IPS-20b (cell line): ENCODE data around the gene TDRD7.

Experiments
- H3K27ac ChIP-seq: one replicate; pipeline ENCODE4 v1.5.1; 2013; ENCODE audit warnings: low read length
- H3K27me3 ChIP-seq: 2 replicates; pipeline ENCODE4 v1.6.1; 2013; ENCODE audit warnings: mild to moderate bottlenecking, low read length, inconsistent platforms; ENCODE audit not compliant: insufficient read depth
- H3K36me3 ChIP-seq: 2 replicates; pipeline ENCODE4 v1.6.1; 2013; ENCODE audit warnings: low read depth, mild to moderate bottlenecking, inconsistent platforms, low read length, moderate library complexity; ENCODE audit not compliant: insufficient read depth
- H3K4me1 ChIP-seq: 2 replicates; pipeline ENCODE4 v1.6.1; 2013; ENCODE audit warnings: mild to moderate bottlenecking, control low read depth, inconsistent platforms, low read length, moderate library complexity; ENCODE audit not compliant: insufficient read depth
- H3K4me3 ChIP-seq: 2 replicates; pipeline ENCODE4 v1.5.1; 2013; ENCODE audit warnings: mild to moderate bottlenecking, low read length, inconsistent platforms
- H3K9ac ChIP-seq: 2 replicates; pipeline ENCODE4 v1.6.1; 2013; ENCODE audit warnings: low read depth, mild to moderate bottlenecking, inconsistent platforms, low read length, moderate library complexity
- H3K9me3 ChIP-seq: 2 replicates; pipeline ENCODE4 v1.6.1; 2013; ENCODE audit warnings: mild to moderate bottlenecking, low read depth, low read length, inconsistent platforms; ENCODE audit not compliant: insufficient read depth

The TDRD7 gene

GRCh38 chr9:97372580-97372979, 39.3 kb upstream of the TDRD7 start:
- Histone ChIP-seq H3K9me3 (peaks cover 12% of the 10 kb centered on the region), H3K27ac (no peak overlapping the region), H3K36me3 (no peaks in the 10 kb centered on the region), H3K27me3 (no peaks in the 10 kb centered on the region), H3K9ac (no peak overlapping the region; the same call in 1 of the 2 replicates), H3K4me3 (no peak overlapping the region), H3K4me1 (no peaks in the 10 kb centered on the region)

- no peaks in the 10 kb centered on the region for H3K36me3 ChIP-seq
- H3K27ac ChIP-seq = no peak overlapping the region
- H3K4me1 ChIP-seq = no peaks in the 10 kb centered on the region
- no peak overlapping the region for H3K9ac ChIP-seq
- peaks cover 9% of the 10 kb centered on the region for H3K9me3 ChIP-seq
- H3K27me3 ChIP-seq = no peaks in the 10 kb centered on the region
- no peak overlapping the region for H3K4me3 ChIP-seq
Observed at GRCh38 chr9:97373331-97373730, 38.6 kb upstream of the TDRD7 start.

GRCh38 chr9:97374811-97375210, 37.1 kb upstream of the TDRD7 start:
- H3K4me1 ChIP-seq = no peaks in the 10 kb centered on the region
- no peak overlapping the region for H3K4me3 ChIP-seq
- H3K36me3 ChIP-seq = no peaks in the 10 kb centered on the region
- H3K27me3 ChIP-seq = no peaks in the 10 kb centered on the region
- H3K27ac ChIP-seq = no peak overlapping the region
- H3K9me3 ChIP-seq = no peaks in the 10 kb centered on the region
- H3K9ac ChIP-seq = no peak overlapping the region

- Histone ChIP-seq H3K9me3 (no peaks in the 10 kb centered on the region), H3K36me3 (no peaks in the 10 kb centered on the region), H3K4me3 (no peak overlapping the region), H3K27me3 (no peaks in the 10 kb centered on the region), H3K27ac (no peak overlapping the region), H3K9ac (no peak overlapping the region), H3K4me1 (no peaks in the 10 kb centered on the region)
Observed at GRCh38 chr9:97376902-97377301, 35.0 kb upstream of the TDRD7 start.

GRCh38 chr9:97382099-97382718, 29.7 kb upstream of the TDRD7 start:
- no peaks in the 10 kb centered on the region for H3K36me3 ChIP-seq
- H3K27ac ChIP-seq = no peak overlapping the region
- no peaks in the 10 kb centered on the region for H3K4me1 ChIP-seq
- no peaks in the 10 kb centered on the region for H3K9me3 ChIP-seq
- no peak overlapping the region for H3K4me3 ChIP-seq
- H3K27me3 ChIP-seq = peaks cover 3% of the 10 kb centered on the region; the same call in 1 of the 2 replicates
- no peak overlapping the region for H3K9ac ChIP-seq

GRCh38 chr9:97384406-97385262, 27.3 kb upstream of the TDRD7 start:
- Histone ChIP-seq H3K4me1 (peaks cover 7% of the 10 kb centered on the region; the same call in 1 of the 2 replicates), H3K4me3 (no peak overlapping the region), H3K27me3 (peaks cover 14% of the 10 kb centered on the region), H3K9me3 (no peaks in the 10 kb centered on the region), H3K27ac (no peak overlapping the region), H3K36me3 (no peaks in the 10 kb centered on the region), H3K9ac (no peak overlapping the region)

- Histone ChIP-seq H3K27ac (no peak overlapping the region), H3K4me1 (peaks cover 7% of the 10 kb centered on the region; the same call in 1 of the 2 replicates), H3K4me3 (no peak overlapping the region), H3K27me3 (peaks cover 14% of the 10 kb centered on the region), H3K36me3 (no peaks in the 10 kb centered on the region), H3K9me3 (no peaks in the 10 kb centered on the region), H3K9ac (no peak overlapping the region)
Observed at GRCh38 chr9:97385626-97386264, 26.2 kb upstream of the TDRD7 start.

GRCh38 chr9:97386265-97386633, 25.6 kb upstream of the TDRD7 start:
- peaks cover 7% of the 10 kb centered on the region; the same call in 1 of the 2 replicates for H3K4me1 ChIP-seq
- H3K9ac ChIP-seq = no peak overlapping the region
- H3K27me3 ChIP-seq = peaks cover 14% of the 10 kb centered on the region
- no peaks in the 10 kb centered on the region for H3K36me3 ChIP-seq
- no peaks in the 10 kb centered on the region for H3K9me3 ChIP-seq
- H3K27ac ChIP-seq = no peak overlapping the region
- no peak overlapping the region for H3K4me3 ChIP-seq

- Histone ChIP-seq H3K4me1 (peaks cover 7% of the 10 kb centered on the region; the same call in 1 of the 2 replicates), H3K27ac (no peak overlapping the region), H3K9ac (no peak overlapping the region), H3K9me3 (no peaks in the 10 kb centered on the region), H3K4me3 (peak overlapping the region; percentile 41; the same call in 1 of the 2 replicates), H3K27me3 (peaks cover 14% of the 10 kb centered on the region), H3K36me3 (no peaks in the 10 kb centered on the region)
Observed at GRCh38 chr9:97386733-97387503, 25.0 kb upstream of the TDRD7 start.

GRCh38 chr9:97387504-97387886, 24.4 kb upstream of the TDRD7 start:
- H3K27ac ChIP-seq = no peak overlapping the region
- peaks cover 7% of the 10 kb centered on the region; the same call in 1 of the 2 replicates for H3K4me1 ChIP-seq
- peaks cover 14% of the 10 kb centered on the region for H3K27me3 ChIP-seq
- H3K4me3 ChIP-seq = peak overlapping the region; percentile 41; the same call in 1 of the 2 replicates
- no peaks in the 10 kb centered on the region for H3K36me3 ChIP-seq
- H3K9me3 ChIP-seq = no peaks in the 10 kb centered on the region
- no peak overlapping the region for H3K9ac ChIP-seq

GRCh38 chr9:97387936-97388684, 23.8 kb upstream of the TDRD7 start:
- Histone ChIP-seq H3K4me1 (peaks cover 7% of the 10 kb centered on the region; the same call in 1 of the 2 replicates), H3K27ac (no peak overlapping the region), H3K4me3 (no peak overlapping the region), H3K9ac (no peak overlapping the region), H3K9me3 (no peaks in the 10 kb centered on the region), H3K27me3 (peaks cover 14% of the 10 kb centered on the region), H3K36me3 (no peaks in the 10 kb centered on the region)
